Measurements from ENCODE around the gene TLN1. TPM values are rescaled to one million over a fixed set of nuclear protein-coding genes. Genes with fewer than 3 reads are reported as not detected.

Gene TLN1
- total RNA-seq, 4 donors from 2014 or later: 106 to 256 (median 186) TPM

DNA sequence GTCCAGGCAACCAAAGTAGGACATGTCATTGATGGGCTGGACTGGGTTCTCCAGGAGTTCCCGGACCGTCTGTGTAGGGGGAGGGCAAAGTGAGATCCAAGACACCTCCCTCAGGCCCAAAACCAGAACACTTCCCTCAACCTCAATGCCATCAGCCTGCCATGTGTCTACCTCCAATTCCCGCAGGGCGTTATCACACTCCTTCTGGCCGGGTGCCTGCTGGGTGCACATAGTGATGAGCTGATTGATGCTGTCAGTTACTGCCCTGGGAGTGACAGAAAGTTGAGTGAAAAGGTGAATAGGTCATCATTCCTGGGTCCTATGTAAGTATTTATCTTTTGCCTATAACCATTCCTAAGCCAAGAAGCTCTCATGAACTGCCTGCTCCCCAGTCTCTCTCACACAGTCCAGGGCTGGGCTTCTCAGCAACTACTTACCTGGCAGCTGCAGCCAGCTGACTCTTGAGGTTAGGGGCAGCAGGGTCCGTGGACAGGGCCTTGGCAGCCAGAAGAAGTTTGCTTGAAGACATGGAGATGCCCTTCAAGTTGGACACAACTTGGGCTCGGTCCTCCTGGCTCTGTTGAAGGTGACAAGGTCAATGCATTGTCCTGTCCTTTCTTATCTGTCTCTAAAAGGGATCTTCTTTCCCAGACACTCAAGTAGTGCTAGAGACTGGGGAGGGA, 21.0 kb downstream of the TLN1 start:
- Histone ChIP-seq H3K4me1 (no peaks in the 10 kb centered on the region), H3K9me3 (no peaks in the 10 kb centered on the region), H3K27me3 (no peaks in the 10 kb centered on the region), H3K36me3 (peaks cover 11 to 95% of the 10 kb centered on the region in 2 donors), H3K27ac (no peak overlapping the region), H3K4me3 (no peak overlapping the region)
- in situ Hi-C loops (cut with MboI; ENCODE audit: low sequenced_read_pairs in 4 of 4) (no loop called here), intact Hi-C loops (cut with DNase I; ENCODE audit: low total_unique reads) (no loop called here)
- ATAC-seq (no peak), DNase-seq (no peak)
- no peak for TF ChIP-seq POLR2A (IDR thresholded peaks at IDR 0.05)
- TF ChIP-seq, protein P1, sequence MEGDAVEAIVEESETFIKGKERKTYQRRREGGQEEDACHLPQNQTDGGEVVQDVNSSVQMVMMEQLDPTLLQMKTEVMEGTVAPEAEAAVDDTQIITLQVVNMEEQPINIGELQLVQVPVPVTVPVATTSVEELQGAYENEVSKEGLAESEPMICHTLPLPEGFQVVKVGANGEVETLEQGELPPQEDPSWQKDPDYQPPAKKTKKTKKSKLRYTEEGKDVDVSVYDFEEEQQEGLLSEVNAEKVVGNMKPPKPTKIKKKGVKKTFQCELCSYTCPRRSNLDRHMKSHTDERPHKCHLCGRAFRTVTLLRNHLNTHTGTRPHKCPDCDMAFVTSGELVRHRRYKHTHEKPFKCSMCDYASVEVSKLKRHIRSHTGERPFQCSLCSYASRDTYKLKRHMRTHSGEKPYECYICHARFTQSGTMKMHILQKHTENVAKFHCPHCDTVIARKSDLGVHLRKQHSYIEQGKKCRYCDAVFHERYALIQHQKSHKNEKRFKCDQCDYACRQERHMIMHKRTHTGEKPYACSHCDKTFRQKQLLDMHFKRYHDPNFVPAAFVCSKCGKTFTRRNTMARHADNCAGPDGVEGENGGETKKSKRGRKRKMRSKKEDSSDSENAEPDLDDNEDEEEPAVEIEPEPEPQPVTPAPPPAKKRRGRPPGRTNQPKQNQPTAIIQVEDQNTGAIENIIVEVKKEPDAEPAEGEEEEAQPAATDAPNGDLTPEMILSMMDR (IDR thresholded peaks at IDR 0.05 in 4 of 5, conservative IDR thresholded peaks at IDR 0.05 in 1 of 5): no peak

DNA sequence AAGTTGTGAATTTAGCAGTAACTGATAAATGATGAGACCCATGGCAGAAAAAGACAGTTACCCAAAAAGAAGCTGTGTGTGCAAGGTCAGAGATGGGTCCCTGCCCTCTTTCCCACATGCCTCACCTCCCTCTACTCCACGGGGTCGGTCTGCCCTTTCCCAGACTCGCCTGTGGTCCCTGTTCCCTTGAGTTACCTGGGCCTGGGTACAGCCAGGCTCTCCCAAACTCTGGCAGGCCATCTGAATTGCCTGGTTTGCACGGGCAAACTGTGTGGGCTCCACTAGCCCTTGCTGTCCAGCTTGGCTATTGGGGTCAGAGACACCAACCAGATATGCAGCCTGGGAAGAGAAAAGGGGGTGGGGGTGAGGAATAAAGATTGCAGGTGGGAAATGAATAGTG, 23.8 kb downstream of the TLN1 start:
- Histone ChIP-seq H3K4me1 (no peaks in the 10 kb centered on the region), H3K27me3 (no peaks in the 10 kb centered on the region), H3K27ac (no peak overlapping the region), H3K9me3 (no peaks in the 10 kb centered on the region), H3K36me3 (peaks cover 11 to 95% of the 10 kb centered on the region in 2 donors), H3K4me3 (no peak overlapping the region)
- in situ Hi-C loops (cut with MboI; ENCODE audit: low sequenced_read_pairs in 4 of 4) (no loop called here), intact Hi-C loops (cut with DNase I; ENCODE audit: low total_unique reads) (no loop called here)
- DNase-seq: no peak
- no peak for TF ChIP-seq POLR2A (IDR thresholded peaks at IDR 0.05)
- TF ChIP-seq, protein P1 (IDR thresholded peaks at IDR 0.05 in 4 of 5, conservative IDR thresholded peaks at IDR 0.05 in 1 of 5): no peak
- no peak for ATAC-seq

DNA sequence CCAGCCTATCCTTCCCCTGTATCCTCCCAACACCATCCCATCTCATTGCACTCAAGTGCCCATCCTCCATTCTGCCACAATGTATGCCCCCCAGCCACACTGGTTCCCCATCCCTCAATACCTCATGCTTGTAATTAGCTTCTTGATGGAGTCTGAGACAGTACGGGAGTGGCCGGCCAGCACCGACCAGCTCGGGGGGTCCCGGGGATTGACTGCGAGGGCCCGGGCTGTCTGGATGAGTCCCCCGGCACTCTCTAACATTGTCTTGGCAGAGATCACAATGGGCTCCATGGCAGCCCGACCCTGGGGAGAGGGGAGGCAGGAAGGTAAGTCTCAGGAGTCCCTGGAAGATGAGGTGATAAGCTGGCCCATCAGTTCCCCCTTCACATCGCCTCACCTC, 25.0 kb downstream of the TLN1 start:
- TF ChIP-seq, protein P1 (IDR thresholded peaks at IDR 0.05 in 4 of 5, conservative IDR thresholded peaks at IDR 0.05 in 1 of 5): no peak
- no peak for TF ChIP-seq POLR2A (IDR thresholded peaks at IDR 0.05)
- Histone ChIP-seq H3K36me3 (peaks cover 11 to 95% of the 10 kb centered on the region in 2 donors), H3K9me3 (no peaks in the 10 kb centered on the region), H3K27me3 (no peaks in the 10 kb centered on the region), H3K27ac (no peak overlapping the region), H3K4me3 (no peak overlapping the region), H3K4me1 (no peaks in the 10 kb centered on the region)
- in situ Hi-C loops (cut with MboI; ENCODE audit: low sequenced_read_pairs in 4 of 4): no loop called here
- intact Hi-C loops (cut with DNase I; ENCODE audit: low total_unique reads): no loop called here
- ATAC-seq: no peak
- no peak for DNase-seq

DNA sequence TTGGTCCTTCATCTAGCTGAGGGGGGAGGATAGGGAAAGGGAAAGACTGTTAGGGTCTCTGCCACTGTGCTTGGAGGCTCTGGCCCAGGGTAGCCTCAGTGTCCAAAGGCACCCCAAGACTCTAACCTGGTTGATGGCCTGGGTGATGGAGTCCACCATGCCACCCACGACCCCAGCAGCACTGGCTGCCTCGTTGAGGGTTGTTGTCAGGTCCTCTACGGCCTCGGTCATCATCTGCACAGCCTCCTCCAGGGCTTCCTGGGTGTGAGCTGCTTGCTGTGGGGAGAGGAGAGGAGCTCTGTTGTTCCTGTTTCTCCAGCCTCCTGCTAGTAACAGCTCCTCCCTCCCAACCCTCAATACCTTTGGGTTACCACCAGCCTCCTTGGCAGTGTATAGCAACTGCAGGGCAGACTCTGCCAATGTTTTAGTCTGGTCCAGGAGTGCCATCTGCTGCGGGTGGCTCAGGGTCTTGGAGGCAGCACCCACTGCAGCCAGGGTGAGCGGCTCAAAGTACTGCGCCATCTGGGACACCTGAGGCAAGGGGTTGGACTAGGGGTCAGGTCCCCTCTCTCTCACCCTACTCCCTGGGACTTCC, 26.1 kb downstream of the TLN1 start:
- intact Hi-C loops (cut with DNase I; ENCODE audit: low total_unique reads) (no loop called here), in situ Hi-C loops (cut with MboI; ENCODE audit: low sequenced_read_pairs in 4 of 4) (no loop called here)
- no peaks in the 10 kb centered on the region for H3K27me3 ChIP-seq
- H3K27ac ChIP-seq: no peak overlapping the region
- H3K9me3 ChIP-seq: no peaks in the 10 kb centered on the region
- no peaks in the 10 kb centered on the region for H3K4me1 ChIP-seq
- DNase-seq (no peak), ATAC-seq (no peak)
- TF ChIP-seq POLR2A (IDR thresholded peaks at IDR 0.05): no peak
- TF ChIP-seq, protein P1 (IDR thresholded peaks at IDR 0.05 in 4 of 5, conservative IDR thresholded peaks at IDR 0.05 in 1 of 5): no peak
- H3K36me3 ChIP-seq: peaks cover 11 to 95% of the 10 kb centered on the region in 2 donors
- H3K4me3 ChIP-seq: no peak overlapping the region

Measured in gastrocnemius medialis (tissue), 4 donors.